ENCODE results near the gene SLC12A5.

The SLC12A5 gene

GRCh38 chr20:46028110-46028509, 905 bp upstream of the SLC12A5 start:
- no peak for DNase-seq (ENCODE audit: low read depth)

- DNase-seq (ENCODE audit: low read depth), result no peak
These were observed 1.4 kb downstream of the SLC12A5 start for GRCh38 chr20:46030284-46031013.

DNA sequence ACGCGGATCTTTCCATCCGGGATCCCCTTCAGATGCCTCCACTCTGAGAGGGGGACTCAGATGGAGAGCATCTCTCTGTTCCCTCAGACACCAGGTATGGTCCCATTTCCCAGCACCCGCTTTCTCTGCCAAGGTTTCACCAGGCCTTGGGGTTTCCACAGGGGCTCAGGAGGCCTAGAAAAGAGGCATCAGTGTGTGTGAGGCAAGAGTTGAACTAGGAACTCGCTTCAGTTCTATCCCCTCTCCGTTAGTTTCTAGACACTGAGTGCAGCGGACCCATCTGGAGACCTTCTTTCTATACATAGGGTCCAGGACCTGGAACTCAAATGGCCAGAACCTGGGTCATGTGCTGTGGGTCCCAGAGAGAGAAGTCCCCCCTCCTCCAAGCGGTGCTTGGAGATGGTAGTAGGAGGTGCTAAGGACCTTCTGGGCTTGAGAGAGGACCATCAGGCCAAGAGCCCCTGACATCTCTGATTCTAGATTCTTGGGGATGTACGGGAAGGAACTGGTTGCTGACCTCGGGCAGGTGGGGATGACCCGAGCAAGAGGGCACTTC, 2.1 kb downstream of the SLC12A5 start:
- no peak for DNase-seq (ENCODE audit: low read depth)

DNA sequence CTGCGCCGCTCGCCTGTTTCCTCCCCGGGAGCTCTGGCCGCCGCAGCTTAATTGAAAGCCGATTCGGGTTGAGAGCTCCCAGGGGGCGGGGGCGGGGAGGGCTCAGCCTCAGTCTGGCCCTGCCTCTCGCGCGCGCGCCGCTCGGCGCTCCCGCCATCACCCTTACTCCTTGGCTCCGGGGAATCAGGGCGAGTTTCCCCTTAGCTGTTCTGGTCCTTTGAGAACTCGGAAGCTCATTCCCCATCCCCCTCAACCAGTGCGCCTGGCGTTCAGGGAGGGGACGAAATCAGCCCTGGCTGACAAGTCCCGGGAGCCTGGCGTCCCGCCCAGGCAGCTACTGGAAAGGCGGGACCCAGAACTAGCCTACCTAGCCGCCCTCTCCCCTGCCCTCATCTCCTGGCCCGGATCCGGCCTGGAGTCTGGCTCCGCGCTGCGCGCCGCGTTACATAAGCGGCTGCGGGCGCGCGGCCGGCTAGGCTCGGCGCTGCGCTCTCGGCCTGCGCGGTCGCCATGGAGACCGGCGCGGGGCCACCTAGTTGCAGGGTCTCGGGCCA, 2.8 kb downstream of the SLC12A5 start:
- no peak for DNase-seq (ENCODE audit: low read depth)

DNA sequence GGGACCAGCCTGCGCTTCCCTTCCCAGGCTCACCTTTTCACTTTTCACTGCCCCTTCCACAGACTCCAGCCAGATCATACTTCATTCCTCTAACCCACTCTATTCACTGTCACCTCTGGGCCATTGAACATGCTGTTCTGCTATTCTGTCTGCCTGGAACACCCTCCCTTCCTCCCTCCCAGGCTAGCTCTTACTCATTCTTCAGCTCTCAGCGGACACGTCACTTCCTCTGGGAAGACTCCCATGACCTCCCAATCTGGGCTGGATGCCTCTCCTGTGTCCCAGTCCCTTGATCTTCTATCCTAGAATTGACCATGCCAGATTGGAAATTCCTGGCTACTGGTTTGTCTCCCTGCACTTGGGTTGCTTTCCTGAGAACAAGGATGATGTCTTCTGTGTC, 5.0 kb downstream of the SLC12A5 start:
- DNase-seq (ENCODE audit: low read depth), result no peak

GRCh38 chr20:46035253-46035652, 6.2 kb downstream of the SLC12A5 start:
- DNase-seq (ENCODE audit: low read depth), result no peak

- no peak for DNase-seq (ENCODE audit: low read depth)
These were observed 6.7 kb downstream of the SLC12A5 start for GRCh38 chr20:46035713-46036112.

- DNase-seq (ENCODE audit: low read depth), result no peak
These were observed 7.4 kb downstream of the SLC12A5 start for GRCh38 chr20:46036370-46036769.

DNA sequence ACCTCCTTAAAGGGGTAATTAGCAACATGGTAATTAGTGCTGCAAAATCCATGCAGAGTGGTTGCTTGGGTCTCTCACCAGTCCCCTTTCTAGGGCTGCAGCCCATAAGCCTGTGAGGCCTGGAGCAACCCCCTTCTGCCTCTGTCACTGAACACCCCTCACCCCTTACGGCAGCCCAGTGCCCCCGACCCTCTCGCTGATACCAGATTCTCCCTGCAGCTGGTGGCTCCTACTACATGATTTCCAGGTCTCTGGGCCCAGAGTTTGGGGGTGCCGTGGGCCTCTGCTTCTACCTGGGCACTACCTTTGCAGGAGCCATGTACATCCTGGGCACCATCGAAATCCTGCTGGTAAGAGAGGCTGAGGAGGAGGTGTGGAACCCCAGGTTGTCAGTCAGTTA, 8.0 kb downstream of the SLC12A5 start:
- no peak for DNase-seq (ENCODE audit: low read depth)

GRCh38 chr20:46040902-46041535, 12.0 kb downstream of the SLC12A5 start:
- no peak for DNase-seq (ENCODE audit: low read depth)

DNA sequence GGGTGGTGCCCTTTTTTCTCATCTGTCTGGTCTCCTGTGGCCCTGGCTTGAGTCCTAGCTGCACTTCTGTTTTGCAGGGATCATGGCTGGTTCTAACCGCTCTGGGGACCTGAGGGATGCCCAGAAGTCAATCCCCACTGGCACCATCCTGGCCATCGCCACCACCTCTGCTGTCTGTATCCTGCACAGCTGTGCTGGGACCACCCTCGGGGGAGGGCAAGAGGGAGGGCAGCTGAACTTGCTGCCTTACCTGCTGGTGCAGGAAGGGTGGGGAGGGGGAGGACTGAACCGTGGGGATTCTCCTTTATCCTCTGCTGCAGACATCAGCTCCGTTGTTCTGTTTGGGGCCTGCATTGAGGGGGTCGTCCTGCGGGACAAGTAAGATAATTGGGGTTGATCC, 14.5 kb downstream of the SLC12A5 start:
- no peak for DNase-seq (ENCODE audit: low read depth)

- DNase-seq (ENCODE audit: low read depth), result no peak
These were observed 15.9 kb downstream of the SLC12A5 start for GRCh38 chr20:46044896-46045295.

GRCh38 chr20:46046588-46047310, 17.7 kb downstream of the SLC12A5 start:
- DNase-seq (ENCODE audit: low read depth), result no peak

DNA sequence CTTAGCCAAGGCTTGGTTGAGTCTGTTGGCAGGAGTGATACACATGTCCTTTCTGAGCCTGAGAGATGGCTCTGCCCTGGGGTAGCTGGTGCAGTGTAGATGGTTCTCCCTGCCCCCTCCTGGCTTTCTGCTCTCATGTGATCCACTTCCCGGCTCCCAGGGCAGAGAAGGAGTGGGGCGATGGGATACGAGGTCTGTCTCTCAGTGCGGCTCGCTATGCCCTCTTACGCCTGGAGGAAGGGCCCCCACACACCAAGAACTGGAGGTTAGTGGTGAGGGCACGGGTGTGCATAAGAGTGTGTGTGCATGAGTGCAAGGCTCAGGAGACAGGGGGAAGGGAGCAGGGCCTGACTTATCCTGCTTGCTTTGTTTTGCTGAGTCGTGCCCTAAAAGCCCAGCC, 18.8 kb downstream of the SLC12A5 start:
- no peak for DNase-seq (ENCODE audit: low read depth)

DNA sequence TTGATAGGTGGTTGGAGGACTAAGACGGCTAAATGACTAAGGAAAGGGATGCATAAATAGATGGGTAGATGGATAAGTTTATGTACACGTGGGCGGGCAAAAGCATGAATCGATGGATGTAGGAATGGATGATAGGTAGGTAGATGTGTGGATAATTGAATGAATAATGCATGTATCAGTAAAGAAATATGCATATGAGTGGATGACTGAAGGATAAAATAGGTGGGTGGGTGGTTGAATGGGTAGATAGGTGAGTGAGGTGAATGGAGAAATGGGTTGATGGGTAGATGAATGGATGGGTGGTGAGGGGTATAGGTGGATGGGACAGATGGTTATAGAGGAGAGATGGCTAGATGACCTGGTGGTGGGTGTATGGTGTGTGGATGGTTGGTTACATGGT, 20.2 kb downstream of the SLC12A5 start:
- no peak for DNase-seq (ENCODE audit: low read depth)

DNA sequence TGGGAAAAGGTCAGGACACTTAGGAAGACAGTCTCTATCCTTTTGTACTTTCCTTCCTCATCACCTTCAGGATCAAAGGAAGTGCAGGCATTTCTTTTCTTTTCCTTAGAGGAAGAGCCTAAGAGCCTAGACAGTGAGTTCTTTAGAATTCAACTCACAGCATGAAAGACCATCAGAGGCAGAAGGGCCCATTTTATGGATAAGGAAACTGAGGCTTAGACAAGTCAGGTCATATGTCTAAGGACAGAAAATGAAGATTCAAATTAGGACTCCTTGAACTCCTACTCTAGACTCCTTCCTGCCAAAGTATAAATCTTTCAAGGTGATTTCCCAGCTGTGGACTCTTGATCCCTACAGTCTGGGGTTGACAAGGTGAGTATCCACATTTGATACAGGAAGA, 20.8 kb downstream of the SLC12A5 start:
- no peak for DNase-seq (ENCODE audit: low read depth)

- no peak for DNase-seq (ENCODE audit: low read depth)
These were observed 21.4 kb downstream of the SLC12A5 start for GRCh38 chr20:46050444-46050843.

DNA sequence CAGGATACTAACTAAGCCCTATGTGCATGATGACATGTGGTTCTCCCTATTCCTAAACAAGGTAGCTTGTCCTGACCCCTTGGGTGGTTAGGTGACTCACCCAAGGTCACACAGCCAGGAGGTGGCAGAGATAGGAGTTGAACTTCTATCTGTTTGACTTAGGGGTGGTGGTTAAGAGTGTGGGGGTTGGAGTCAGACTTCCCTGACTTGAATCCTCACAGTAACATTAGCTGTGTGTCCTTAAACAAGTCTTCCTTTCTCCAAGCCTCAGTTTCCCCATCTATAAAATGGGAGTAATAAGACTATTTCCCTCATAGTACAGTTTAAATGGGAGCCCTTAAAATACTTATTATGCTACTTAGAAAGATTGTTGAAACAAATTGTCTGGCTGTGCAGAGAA, 21.9 kb downstream of the SLC12A5 start:
- no peak for DNase-seq (ENCODE audit: low read depth)

- no peak for DNase-seq (ENCODE audit: low read depth)
These were observed 22.7 kb downstream of the SLC12A5 start for GRCh38 chr20:46051556-46052308.

DNA sequence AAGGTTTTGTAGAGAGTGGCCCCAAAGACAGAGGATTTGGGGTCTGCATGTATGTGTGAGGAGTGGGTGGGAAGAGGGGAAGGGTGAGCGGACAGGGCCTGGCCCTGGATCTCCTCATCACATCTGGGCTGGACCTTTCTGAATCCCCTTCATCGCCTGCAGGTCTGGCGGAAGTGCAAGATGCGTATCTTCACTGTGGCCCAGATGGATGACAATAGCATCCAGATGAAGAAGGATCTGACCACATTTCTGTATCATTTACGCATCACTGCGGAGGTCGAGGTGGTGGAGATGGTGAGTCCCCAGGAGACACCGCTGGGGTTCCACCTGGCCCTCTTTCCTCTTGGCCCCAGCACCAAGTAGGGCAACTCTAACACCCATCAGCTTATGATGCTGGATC, 24.4 kb downstream of the SLC12A5 start:
- DNase-seq (ENCODE audit: low read depth), result no peak

GRCh38 chr20:46054606-46055005, 25.6 kb downstream of the SLC12A5 start:
- DNase-seq (ENCODE audit: low read depth), result no peak

GRCh38 chr20:46055269-46055668, 26.3 kb downstream of the SLC12A5 start:
- no peak for DNase-seq (ENCODE audit: low read depth)

Data from activated T-helper 9 cell treated with anti-CD3 and anti-CD28 coated beads, Interleukin-2, amount 50 U/mL, for 16 hours (primary cell).